ENCODE data around the gene CD44.

CD44 gene

DNA sequence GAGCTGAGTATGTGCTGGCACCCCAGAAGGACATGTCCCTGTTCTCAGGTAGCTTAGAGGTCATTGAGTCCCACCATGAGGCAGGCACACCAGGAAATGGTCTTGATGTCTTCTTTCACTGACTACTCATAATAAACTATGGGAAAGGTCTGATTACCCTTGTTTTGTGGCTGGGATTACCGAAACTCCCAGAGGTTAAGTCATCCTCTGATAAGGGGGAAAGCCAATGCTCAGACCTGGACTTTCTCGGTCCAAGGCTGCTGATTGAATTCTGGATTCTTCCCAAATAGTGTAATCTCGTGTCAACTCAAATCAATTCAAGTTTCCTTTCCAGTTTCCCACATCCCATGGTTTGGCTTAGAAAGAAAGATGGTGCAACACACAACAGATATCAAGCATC lies 3.7 kb upstream of the CD44 start:
- DNase-seq (ENCODE audit: low read depth) = no peak
- H3K4me3 ChIP-seq (ENCODE audit: low read depth, low read length) = no peak overlapping the region

DNA sequence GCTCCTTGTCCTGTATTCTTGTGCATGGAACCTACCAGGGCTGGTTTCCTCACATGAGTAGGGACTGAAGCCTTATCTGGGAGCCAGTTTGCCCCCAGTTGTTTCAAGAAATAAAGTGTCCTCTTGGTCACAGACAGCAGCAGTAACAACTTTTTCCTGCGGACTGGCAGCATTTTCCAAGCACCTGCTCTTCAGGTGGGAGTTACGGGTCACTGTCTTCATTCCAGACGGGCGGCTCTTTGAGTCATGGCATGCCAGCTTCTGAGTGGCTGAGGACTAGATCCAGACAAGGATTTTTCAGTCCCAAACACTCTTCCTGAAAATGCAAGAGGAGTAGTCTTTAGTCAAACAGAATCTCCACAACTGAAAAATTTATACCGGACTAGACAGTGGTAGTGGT lies 2.7 kb upstream of the CD44 start:
- no peak for DNase-seq (ENCODE audit: low read depth)
- H3K4me3 ChIP-seq (ENCODE audit: low read depth, low read length) = no peak overlapping the region

DNA sequence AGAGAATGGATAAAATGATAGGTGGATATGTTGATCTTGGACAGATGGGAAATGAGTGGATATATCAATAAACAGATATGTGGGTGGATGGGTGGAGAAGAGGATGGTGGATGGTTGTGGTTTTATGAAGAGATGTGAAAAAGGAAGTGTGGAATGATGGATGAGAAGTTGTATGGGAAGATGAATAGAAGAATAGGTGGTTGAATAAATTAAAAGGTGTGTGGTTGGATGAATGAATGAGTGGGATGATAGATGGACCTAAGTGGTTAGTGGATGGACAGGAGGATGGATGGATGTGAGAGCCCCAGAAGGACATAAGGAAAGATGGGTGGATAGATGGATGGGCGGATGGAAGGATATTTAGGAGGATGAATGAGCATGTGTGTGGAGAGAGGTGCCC lies 913 bp upstream of the CD44 start:
- H3K4me3 ChIP-seq (ENCODE audit: low read depth, low read length) = no peak overlapping the region

DNA sequence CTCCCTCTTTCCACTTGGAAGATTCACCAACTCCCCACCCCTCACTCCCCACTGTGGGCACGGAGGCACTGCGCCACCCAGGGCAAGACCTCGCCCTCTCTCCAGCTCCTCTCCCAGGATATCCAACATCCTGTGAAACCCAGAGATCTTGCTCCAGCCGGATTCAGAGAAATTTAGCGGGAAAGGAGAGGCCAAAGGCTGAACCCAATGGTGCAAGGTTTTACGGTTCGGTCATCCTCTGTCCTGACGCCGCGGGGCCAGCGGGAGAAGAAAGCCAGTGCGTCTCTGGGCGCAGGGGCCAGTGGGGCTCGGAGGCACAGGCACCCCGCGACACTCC lies 397 bp upstream of the CD44 start:
- H3K4me3 ChIP-seq (ENCODE audit: low read depth, low read length) = peak overlapping the region; percentile 79
- DNase-seq (ENCODE audit: low read depth) = no peak

More for the DNA sequence above, 913 bp upstream of the CD44 start:
- DNase-seq (ENCODE audit: low read depth) = no peak

DNA sequence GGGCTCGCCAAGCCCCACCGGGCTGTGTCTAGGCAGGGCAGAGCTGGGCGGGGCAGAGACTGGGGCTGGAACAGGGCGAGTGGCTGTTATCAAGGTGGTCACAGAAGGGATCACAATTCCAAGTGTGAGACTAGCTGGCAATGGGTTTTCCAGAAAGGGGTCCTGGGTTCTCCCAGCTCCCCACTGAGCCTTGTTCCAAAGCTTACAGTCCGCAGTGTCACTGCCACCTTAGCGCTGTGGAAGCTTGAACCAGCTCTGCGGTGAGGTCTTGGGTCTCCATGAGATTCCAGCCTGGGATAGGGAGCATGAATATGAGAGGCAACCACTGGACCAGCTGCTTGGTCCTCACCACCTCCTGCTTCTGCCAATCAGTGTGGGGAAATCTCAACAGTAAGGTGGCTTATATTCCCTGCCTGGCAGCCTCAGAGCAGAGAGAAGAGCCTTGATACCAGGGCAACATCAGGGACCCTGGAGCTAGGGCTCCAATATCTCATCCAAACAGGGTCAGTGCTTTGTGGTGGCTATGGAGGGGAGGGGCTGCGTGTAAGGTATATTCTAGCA lies 831 bp downstream of the CD44 start:
- no peak for DNase-seq (ENCODE audit: low read depth)
- peak overlapping the region; percentile 79 for H3K4me3 ChIP-seq (ENCODE audit: low read depth, low read length)

DNA sequence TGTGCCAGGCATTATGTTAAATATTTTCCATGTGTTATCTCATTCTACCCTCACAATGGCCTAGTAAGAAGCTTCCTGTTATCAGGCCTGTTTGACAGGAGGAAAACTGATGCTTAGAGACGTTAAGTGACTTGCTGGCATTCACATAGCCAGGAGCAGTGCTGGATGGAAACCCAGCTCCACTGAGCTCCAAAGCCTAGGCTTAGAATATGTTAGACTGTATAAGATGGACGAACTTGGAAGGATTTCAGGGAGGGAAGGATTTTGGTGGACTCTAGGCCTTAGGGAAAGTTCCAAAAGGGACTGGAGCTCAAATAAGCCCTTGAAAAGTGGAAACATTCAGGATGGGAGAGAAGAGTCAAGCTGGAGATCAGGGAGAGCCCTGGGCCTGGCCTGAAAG lies 2.1 kb downstream of the CD44 start:
- DNase-seq (ENCODE audit: low read depth) = no peak
- H3K4me3 ChIP-seq (ENCODE audit: low read depth, low read length) = peak overlapping the region; percentile 79

DNA sequence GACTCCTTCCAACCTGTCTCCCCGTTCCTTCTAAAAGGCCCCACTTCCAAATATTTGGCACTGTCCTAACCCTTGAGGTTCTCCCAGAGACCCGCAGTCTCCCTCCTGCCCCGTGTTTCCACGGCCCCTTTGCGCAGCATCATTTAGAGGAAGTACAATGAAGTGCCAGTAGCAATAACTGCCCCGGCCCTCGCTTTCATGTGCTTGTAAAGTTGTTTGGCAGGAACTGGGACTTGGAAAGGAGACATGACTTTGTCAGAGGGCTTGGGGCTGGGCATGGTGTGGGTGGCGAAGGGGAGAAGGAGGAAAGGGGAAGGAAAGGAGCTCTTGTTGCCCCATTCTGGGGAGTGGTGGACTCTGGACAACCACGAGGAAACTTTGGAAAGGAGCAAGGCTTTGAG lies 2.6 kb downstream of the CD44 start:
- H3K4me3 ChIP-seq (ENCODE audit: low read depth, low read length) = peak overlapping the region; percentile 79
- DNase-seq (ENCODE audit: low read depth) = no peak

DNA sequence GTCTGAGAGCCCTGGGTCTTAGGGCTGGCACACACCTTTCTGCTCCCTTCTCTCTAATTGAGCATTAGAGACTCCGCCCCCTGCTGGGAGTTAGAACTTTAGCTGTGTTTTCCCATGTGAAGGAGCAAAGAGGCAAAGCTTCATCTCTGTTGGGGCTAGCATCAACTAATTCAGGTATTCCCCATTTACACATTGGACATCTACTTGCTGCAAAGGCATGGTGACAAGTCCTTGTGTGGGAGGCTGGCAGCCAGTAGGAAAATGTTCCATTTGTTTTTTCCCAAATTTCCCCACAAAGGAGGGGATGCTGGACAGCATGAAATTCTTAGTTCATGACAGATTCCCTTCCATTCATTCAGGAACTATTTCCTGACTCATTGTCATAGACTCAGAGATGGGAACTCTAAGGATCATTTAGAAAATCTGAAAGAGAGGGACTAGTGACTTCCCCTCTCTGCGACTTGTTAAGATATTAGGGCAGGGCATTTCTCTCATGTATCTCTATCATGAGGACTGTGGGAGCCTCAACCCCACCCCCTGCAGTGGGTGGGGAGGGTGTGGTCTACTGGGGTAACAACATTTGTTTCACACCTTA lies 3.6 kb downstream of the CD44 start:
- peak overlapping the region; percentile 12 for H3K4me3 ChIP-seq (ENCODE audit: low read depth, low read length)
- no peak for DNase-seq (ENCODE audit: low read depth)

DNA sequence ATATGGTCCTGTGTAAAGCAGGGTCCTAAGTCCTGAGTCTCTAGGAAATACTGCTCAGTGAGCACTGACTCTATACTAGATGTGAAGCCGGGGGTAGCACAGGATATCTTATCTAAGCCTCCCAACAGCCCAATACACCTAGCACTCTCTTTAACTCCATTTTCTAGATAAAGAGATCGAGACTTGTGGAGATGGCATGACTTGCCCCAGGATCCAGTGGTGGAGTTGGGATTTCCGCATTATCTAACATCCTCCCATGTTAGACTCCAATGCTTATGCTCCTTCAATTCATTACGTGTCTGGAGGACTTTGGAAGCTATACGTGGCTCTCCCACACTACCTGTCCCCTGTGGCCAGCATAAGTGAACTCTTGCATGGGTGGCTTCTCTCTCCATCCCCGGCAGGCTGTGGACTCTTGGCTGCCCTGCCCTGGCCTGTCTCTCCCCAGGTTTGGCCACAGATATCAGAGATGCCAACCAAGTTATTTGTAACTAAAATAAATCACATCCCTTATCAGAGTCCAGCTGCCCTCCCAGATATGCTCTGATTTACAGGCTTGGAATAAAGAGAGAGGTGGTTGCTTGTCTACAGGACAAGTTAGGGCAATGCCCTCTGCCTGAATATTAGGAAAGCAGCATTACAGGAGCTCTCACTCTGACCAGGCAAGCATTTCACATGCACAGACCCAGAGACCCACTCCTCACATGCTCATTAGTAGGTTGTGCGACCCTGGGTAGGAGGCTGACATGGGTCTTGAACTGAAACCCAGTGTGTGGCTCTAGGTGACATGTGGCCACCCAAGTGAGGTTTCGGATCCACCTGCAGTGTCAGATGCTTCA lies 4.5 kb downstream of the CD44 start:
- H3K4me3 ChIP-seq (ENCODE audit: low read depth, low read length) = no peak overlapping the region
- DNase-seq (ENCODE audit: low read depth) = no peak

DNA sequence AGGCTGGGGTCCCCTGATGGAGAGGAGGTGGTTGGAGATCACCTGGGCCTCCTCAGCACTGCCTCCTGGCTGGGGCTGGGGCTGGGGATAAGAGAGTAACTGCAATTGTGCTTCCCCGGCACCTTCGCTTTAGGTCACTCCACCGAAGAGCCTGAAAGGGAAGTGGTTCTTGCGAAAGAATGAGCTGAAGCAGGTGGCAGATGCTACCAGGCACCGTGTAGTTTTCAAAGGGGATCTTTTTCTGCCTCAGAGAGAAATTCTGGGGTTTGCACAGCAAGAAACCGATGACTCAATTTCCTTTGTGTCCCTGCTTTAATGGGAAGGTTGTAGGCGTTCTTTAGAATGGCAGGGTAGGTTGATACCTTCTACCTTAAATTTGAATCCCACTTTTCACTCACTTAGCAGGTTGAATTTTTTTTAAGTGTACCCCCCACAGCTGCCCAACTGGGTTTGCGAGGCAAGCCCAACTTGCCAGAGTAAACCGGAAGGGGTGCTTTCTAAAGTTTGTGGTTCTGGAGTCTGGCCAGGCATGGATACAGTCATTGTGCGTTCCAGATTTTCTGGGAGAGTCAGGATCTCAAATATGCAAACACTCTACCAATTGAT lies 5.3 kb downstream of the CD44 start:
- no peak overlapping the region for H3K4me3 ChIP-seq (ENCODE audit: low read depth, low read length)
- no peak for DNase-seq (ENCODE audit: low read depth)

DNA sequence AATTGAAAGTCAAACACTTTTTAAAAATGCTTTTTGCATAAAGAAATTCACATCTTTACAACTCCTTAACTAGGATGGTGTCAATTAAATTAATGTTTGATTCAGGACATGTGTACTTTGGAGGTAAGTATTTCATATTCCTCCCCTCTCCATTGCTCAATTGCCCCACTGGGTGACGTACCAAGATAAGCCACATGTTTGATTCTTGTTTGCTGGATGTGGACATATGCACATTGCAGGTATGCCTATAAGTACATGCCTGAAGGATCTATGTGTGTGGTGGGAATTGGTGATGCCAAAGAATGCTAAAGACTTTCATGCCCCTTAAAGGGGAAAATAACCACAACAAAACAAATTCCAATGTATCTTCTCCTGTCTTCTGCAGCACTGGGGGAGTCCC lies 5.8 kb downstream of the CD44 start:
- DNase-seq (ENCODE audit: low read depth) = no peak
- H3K4me3 ChIP-seq (ENCODE audit: low read depth, low read length) = no peak overlapping the region

DNA sequence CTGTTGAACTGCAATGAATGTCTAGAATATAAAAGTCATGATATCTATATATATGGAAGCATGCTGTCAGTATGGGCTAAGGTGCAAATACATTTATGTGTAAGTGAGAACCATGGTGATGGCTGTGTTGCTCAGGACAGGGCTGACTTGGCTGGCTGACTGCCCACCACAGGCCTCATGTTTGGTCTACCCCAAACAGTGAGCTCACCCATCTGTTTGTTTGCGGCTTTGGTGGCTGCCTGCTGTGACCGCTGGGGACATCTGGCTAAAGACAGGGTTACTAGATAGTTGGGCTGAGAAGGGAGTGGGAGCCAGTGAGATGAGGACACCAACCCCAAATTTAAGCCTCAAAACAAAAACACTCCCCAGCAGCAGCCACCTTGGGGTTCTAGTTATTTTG lies 6.3 kb downstream of the CD44 start:
- no peak for DNase-seq (ENCODE audit: low read depth)
- no peak overlapping the region for H3K4me3 ChIP-seq (ENCODE audit: low read depth, low read length)

DNA sequence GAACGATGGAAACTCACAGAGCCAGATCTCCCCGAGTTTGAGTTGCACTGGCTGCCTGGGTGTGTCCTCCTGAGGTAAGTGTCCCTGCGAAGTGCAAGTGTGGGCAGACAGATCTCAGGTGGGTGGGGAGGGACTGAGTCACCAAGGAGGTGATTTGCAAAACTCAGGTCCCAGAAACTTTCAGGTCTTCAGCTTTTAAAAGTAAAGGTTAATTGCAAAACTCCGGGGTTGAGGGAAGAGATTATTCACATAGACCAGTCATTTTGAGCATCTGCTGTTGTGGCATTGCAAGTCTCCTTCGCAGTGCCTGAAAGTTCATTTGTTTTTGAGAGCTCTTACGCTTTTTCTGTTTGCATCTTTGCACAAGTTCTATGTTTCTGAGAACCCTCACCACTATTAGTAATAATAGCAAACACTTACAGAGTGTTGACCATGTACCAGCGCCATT lies 7.1 kb downstream of the CD44 start:
- no peak for DNase-seq (ENCODE audit: low read depth)
- no peak overlapping the region for H3K4me3 ChIP-seq (ENCODE audit: low read depth, low read length)

DNA sequence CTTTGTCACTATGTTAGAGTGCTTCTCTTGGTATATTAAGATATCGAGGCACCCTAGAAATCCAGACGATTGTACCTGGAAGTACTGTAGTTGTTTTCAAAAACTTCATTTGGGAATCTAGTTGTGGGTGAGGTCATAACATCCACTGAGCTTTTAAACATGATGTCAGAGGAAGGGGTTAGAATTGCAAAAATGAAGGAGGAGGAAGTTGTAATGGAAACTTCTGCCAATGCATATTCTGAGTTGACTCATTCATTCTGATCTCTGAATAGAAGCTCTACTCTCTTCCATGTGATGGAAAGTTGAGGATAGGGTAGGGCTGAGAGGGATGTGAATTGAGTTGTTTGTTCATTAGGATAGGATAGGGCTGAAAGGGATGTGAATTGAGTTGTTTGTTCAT lies 7.7 kb downstream of the CD44 start:
- H3K4me3 ChIP-seq (ENCODE audit: low read depth, low read length) = no peak overlapping the region
- no peak for DNase-seq (ENCODE audit: low read depth)

DNA sequence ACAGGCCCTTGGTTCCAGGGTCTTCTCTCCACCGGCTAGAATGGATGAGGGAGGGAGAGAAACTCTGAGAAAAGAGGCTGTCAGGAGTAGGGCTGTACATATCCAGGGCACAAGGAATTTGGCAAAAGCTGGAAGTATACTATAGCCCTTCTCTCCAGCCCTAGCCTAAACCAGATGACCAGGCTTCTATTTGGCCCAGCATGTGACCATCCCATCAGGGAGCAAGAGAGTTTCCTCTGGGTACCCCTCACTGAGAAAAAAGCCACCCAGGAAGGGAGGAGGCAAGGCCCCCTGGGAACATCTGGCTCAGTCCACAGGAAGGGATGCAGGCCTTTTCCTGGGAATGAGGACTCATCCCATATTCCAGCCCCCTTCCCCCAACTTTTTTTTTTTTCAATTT lies 8.3 kb downstream of the CD44 start:
- H3K4me3 ChIP-seq (ENCODE audit: low read depth, low read length) = no peak overlapping the region
- no peak for DNase-seq (ENCODE audit: low read depth)

DNA sequence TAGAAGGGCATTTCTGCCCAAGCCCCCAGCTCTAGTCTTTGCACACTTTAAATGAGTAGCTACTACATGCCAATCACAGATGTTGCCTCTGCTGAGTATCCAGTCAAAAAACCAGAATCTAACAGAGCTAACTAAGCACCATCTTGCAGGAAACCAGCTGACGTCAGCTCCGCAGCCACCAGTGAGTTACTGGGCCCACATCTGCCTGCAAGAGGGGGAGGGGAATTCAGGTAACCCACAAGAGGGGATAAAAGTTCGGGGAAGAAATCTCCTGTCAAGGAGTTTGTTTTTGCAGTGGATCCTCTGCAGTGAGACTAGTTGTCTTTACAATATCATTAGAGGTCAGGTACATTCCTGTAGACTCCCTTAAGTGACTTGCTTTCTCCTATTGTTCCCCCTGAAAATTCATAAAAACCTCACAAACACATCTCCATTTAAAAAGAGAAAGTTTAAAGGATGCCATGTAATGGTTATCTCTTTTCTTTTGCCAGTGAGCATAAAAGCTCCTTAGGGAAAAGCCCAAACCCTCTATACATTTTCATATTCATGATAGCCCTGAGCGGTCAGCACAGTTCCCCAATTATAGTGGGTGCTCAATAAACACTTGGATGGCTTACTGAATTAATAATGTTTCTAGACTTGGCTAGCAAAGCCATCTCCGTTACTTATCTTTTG lies 9.3 kb downstream of the CD44 start:
- DNase-seq (ENCODE audit: low read depth) = no peak
- H3K4me3 ChIP-seq (ENCODE audit: low read depth, low read length) = no peak overlapping the region

DNA sequence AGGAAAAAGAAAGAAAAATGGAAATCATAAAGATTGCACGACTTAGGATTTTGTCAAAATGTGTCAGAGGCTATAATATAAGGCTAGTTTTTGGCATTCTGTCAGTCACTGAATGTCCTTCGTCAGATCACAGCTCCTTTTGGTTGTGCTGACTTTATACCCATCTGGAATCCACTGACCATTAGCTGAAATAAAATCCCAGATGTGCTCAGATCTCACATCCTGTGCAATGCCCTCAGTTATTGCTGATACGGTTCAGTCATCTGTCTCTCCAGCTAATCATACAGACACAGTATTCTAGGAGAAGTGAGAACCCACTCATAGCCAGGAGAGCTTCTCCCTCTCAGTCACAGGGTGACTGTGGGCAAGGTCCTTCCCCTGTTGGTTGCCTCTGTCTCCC lies 11.5 kb downstream of the CD44 start:
- no peak for DNase-seq (ENCODE audit: low read depth)
- no peak overlapping the region for H3K4me3 ChIP-seq (ENCODE audit: low read depth, low read length)

DNA sequence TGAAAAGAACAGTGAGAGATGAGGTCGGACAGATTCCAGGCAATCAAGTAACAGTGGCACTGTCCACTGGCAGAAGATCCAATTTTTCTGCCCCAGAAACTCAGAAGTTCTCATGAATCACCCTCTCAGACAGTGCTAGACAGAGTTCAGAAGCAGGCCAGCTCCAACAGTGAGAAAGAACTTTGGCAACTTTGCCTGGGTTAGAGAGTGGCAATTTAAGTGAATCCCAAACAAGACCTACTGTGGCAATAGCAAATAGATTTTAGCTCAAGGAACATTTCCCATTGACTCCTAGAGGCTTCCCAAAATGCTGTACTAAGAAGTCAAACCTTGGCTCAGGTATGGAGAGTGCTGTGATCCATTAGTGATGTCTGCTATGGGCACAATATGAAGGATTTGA lies 12.3 kb downstream of the CD44 start:
- DNase-seq (ENCODE audit: low read depth) = no peak
- no peak overlapping the region for H3K4me3 ChIP-seq (ENCODE audit: low read depth, low read length)

DNA sequence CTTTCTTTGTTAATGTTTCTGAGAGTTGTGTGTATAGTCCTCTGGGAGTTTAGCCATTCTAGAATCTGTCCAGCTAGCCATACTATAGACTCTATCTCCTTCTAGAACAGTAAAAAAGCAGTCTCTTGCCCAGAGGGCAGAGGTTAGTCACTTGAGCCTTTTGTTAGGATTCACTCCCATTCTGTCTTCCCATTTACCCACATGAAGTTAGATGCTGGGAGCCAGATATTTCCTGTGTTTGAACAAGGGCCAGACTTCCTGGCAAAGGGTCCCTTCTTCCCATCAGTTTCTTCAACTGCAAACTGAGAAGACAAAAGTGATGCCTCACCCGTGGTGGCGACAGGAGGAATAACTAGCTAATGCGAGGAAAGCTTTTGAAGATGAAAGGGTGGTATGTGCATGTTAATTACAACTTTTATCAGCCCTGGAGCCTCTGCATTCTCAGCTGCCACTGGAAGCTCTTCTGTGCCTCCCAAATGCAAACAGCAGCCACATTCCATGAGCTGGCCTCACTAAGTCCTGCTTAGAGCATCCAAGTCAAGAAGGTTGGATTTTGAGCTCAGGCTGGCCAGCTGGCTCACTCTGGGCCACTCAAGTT lies 12.8 kb downstream of the CD44 start:
- no peak for DNase-seq (ENCODE audit: low read depth)
- H3K4me3 ChIP-seq (ENCODE audit: low read depth, low read length) = no peak overlapping the region

DNA sequence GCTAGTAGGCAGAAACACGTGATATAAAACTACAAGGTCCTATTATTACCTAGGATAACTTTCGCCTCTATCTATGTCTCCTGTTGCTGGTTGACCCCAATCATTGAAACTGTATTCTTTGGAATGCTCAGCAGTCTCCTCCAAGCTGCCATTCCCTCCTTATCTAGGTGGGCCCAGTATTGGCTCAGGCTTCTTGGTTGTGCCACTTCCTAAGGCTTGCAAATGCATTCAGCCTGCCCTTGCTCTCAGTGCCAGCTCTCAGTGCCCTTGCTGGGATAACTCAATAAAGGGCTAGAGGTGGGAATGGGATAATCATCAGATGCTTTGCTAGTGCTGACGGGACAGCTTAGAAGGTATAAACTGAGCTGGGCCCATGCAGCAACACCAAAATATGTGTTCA lies 13.6 kb downstream of the CD44 start:
- DNase-seq (ENCODE audit: low read depth) = no peak
- H3K4me3 ChIP-seq (ENCODE audit: low read depth, low read length) = no peak overlapping the region

Data from skeletal muscle cell (primary cell).